NCI-H187 (cell line): ENCODE data around the gene LETM1.
A peak's percentile ranks its signal among the peaks of the same experiment; 100 is the strongest.

Source experiments
- DNase-seq, 2 experiments: peaks; one replicate each; lab custom pipeline; 2025; lab: John Stamatoyannopoulos, UW

LETM1 gene

DNA sequence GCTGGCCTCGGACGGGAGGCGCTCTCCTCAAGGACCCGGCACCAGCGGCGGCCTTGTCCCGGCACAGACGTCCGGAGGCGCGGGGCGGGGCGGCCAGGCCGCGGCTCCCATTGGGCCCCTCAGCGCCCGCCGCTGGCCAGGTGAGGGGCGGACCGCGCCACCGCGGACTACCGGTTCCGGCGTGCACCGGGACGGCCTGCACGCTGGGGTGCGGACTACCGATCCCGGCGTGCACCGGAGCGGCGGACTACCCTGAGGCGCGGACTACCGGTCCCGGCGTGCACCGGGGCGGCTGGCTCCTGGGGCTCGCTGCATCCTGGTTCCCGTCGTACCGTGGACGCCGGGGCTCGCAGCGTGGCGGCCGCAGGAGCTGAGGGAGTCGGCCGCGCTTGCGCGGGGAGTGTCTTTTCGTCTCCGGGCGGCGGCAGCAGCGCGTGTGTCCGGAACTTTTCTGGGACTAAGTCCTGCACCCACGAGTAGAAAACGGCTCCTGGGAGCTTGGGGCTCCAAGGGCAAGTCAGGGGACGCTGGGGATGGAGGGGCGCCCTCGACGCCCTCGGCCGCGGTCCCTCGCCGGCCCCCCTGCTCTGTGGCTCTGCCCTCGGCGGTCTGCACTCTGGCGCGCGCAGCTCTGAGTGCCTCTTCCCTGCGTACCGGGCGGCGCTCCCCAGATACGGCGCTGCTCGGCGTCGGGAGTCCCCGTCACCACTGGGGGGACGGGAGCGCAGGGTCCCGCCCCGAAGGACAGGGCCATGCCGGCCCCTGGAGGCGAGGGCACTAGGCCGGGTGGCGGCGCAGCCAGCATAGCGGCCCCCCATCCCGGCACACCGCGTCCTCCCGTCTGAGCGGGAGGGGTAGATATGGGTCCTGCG lies at the start of gene LETM1:
LETM1 (minus strand) TSS at position 86 of the 872 bp plus-strand sequence. CDS start 206 bp downstream, outside the sequence.
- DNase-seq = peak; percentile 88 to 95

DNA sequence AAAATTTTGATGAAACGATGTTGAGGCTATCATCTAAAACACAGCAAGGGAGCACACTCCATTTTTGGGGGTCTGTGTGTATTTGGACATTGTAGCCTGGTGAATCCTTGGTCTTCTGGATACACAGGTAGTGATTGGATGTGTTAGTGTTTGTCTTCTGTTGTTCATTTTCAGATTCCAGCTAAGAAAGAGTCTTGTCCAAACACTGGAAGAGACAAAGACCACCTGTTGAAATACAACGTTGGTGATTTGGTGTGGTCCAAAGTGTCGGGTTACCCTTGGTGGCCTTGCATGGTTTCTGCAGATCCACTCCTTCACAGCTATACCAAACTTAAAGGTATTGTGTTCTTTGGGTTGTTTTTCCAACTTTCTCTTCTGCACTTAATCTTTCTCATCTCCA lies 48.1 kb upstream of the LETM1 start:
- no peak for DNase-seq

GRCh38 chr4:1903035-1903434 lies 47.1 kb upstream of the LETM1 start:
- no peak for DNase-seq

GRCh38 chr4:1902243-1902642 lies 46.3 kb upstream of the LETM1 start:
- no peak for DNase-seq

DNA sequence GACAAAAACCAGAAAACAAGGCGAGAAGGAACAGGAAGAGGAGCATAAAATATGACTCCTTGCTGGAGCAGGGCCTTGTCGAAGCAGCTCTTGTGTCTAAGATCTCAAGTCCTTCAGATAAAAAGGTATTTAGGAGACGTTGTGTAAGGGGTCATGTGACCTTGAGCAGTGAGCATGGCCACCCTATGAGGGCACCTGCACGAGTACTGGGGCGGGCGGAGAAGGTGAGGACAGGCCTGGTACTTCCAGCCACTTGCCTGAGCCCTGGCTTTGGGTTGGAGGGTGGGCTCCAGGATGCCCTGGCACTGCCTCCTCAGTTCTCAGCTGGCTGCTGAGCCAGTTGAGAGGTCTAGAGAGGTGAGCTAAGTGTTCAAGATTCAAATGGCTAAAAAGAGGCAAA lies 45.2 kb upstream of the LETM1 start:
- no peak for DNase-seq

- no peak for DNase-seq
Observed at GRCh38 chr4:1900624-1901023, 44.7 kb upstream of the LETM1 start.

- no peak for DNase-seq
Observed at GRCh38 chr4:1900087-1900433, 44.1 kb upstream of the LETM1 start.

GRCh38 chr4:1899149-1900086 lies 43.5 kb upstream of the LETM1 start:
- peak; percentile 29 to 77 for DNase-seq

- DNase-seq = no peak
Observed at GRCh38 chr4:1898681-1899080, 42.7 kb upstream of the LETM1 start.

DNA sequence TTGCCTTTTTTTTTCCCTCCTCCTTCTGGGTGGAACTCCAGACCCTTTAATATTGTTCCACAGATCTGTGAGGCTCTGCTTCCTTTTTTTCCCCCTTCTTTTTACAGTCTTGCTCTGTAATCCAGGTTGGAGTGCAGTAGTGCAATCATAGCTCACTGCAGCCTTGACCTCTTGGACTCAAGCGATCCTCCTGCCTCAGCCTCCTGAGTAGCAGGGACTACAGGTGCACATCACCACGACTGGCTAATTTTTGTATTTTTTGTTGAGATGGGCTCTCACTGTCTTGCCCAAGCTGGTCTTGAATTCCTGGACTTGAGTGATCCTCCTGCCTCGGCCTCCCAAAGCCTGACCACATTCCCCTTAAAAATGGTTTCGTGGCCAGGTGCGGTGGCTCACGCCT lies 42.1 kb upstream of the LETM1 start:
- no peak for DNase-seq

DNA sequence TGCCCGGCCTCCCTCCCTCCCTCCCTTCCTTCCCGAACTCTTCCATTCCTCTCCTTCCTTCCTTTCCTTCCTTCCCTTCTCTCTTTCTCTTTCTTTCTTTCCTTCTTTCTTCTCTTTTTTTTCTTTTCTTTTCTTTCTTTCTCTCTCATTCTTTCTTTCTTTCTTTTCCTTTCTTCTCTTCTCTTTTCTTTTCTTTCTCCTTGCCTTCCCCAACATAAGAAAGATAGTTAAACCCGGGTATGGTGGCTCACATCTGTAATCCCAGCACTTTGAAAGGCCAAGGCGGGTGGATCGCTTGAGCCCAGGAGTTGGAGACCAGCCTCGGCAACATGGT lies 40.7 kb upstream of the LETM1 start:
- DNase-seq = no peak

DNA sequence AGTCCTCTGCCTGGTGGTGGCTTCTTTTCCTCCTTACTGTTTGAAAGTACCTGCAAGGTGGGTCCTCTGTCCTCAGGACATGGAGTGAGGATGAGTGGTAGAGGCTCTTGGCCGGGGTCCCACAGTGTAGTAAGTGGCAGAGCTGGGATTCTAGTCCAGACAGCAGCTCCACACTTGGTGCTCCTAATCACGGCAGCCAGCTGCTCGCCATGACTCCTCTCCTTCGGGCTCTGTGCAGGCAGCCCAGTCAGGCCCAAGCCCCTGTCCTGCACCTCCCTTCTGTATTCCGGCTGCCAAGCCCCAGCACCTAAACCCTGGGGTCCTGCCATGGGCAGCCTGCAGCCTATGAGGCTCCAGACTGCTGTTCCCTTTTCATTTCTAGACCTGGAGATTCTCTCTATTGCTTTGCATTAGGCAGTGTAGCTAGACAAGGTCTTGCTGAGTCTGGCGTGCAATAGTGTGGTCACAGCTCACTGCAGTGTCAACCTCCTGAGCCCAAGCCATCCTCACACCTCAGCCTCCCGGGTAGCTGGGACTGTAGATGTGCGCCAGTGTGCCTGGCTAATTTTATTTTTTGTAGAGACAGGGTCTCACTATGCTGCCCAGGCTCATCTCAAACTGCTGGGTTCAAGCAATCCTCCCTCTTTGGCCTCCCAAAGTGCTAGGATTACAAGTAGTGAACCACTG lies 40.2 kb upstream of the LETM1 start:
- no peak for DNase-seq

DNA sequence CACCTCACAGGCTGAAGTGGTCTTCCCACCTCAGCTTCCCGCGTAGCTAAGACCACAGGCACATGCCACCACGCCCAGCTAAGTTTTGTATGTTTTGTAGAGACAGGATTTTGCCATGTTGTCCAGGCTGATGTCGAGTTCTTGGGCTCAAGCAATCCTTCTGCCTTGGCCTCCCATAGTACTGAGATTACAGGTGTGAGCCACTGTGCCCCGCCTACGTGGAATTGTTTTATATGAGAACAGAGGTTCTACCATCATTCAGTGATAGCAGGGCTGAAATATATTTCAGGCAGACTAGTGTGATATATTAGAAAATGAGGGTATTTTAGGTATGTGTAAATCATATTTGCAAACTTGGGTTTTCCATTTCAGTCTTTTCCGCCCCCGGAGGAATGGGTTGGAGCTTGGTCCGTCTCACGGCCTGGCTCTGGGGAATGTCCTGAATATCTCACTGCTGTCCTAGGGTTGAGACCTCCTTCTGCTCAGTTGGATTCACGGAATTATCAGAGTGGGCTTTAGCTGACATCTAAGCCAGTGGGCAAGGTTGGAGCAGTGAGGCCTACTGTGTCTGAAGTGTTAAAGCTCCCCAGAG lies 35.1 kb upstream of the LETM1 start:
- DNase-seq = no peak

- DNase-seq = no peak
Observed at GRCh38 chr4:1887052-1887451, 31.1 kb upstream of the LETM1 start.

DNA sequence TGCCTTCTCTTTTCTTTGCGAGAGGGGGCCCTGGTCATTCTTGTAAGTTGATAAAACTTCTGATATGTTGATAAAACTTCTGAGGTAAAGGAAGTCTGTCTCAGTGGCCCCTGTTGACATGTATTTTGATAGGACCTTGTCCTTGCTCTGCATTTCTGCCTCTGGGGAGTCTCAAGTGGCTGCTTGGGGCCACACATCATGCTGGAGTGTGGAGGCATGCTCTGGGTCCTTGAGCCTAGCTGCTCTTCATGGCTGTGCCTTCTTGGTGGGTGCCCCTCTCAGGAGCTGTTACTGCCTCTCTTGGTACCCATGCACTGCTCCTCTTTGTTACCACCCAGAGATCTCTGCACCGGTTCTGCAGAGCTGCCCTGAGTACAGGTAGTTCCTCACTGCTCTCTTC lies 29.5 kb upstream of the LETM1 start:
- DNase-seq = no peak

DNA sequence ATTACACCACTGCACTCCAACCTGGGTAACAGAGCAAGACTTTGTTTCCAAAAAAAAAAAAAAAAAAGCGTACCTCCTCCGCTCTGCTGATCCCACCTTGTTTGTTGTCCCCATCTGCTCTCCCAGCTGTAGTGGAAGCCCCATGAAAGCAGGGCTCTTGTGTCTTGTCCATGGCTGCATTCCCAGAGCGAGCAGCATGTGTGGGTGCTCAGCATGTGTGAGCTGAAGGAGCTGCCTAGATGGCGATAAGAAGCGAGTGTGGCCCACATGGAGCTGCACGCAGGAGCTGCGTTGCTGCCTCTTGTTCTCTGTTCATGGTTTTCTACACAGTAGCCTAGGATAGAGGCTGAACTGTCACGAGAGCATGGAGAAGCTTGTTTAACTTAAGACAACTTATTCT lies 27.6 kb upstream of the LETM1 start:
- DNase-seq = no peak

- DNase-seq = no peak
Observed at GRCh38 chr4:1882850-1883271, 26.9 kb upstream of the LETM1 start.

DNA sequence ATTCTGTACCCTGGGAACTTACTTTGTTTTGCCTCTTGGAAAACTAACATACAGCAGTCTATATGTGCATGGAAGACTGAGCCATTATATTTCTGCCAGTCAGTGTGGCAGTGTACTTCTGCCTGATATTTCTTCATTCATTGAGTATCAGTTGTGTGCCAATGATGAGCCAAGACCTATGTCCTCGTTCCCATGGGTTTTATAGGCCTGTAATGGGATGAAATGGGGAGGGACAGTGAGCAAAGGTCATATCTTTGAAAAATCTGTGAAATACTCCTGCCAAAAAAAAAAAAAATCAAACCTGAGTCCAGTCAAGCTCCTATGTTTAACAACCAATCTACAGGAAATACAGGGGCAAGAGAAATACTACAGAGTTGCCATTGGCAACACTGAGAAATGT lies 24.4 kb upstream of the LETM1 start:
- no peak for DNase-seq

GRCh38 chr4:1879485-1879884 lies 23.5 kb upstream of the LETM1 start:
- DNase-seq = no peak

GRCh38 chr4:1874201-1874600 lies 18.2 kb upstream of the LETM1 start:
- DNase-seq = no peak

DNA sequence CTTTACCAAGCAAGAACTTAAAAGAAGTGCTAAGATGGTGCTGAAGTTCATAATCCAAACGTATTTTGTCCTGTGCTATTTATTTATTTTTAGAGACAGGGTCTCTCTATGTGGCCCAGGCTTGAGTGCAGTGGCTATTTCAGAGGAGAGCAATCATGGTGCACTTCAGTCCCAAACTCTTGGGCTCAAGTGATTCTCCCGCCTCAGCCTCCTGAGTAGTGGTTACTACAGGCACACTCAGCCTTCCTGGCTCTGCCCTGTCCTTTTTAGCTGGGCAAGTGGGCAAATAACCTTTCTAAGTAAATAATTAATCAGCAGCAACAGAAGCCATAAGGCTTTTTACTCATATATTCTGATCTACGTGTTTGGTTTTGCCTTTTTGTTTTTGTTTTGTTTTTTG lies 17.8 kb upstream of the LETM1 start:
- DNase-seq = no peak

GRCh38 chr4:1873291-1873690 lies 17.3 kb upstream of the LETM1 start:
- no peak for DNase-seq
